Renal cortical epithelial cell (primary cell): ENCODE data around the gene NRL. TPM values are rescaled to one million over a fixed set of nuclear protein-coding genes. Genes with fewer than 3 reads are reported as not detected.
"Not testable (repeated sequence)": the region's sequence is repeated elsewhere in the genome, so short reads cannot be mapped to it uniquely, and the experiment has no call there.

ENCODE experiments used
- DNase-seq: peaks from one replicate; pipeline ENCODE4 v3.0.0-alpha.2; 2011; ENCODE audit warnings: low read depth
- total RNA-seq: library from RNA; depleted of rRNA; stranded (reverse); fragments of >200 nt; gene quantifications from 2 replicates; pipeline ENCODE4 v1.2.3, GENCODE V29; 2014

Gene NRL
- total RNA-seq, 1 donor from 2014 or later: 2.4 TPM

GRCh38 chr14:24052656-24053547, 61.8 kb downstream of the NRL start:
- no peak for DNase-seq

- peak; percentile 7 for DNase-seq
Measured at GRCh38 chr14:24051789-24052655, 62.7 kb downstream of the NRL start, which contains the start of gene CARMIL3. Gene CARMIL3 (plus strand): TSS chr14:24052009. CDS start chr14:24052154, 145 bp downstream.

- no peak for DNase-seq
Measured at GRCh38 chr14:24051176-24051788, 63.5 kb downstream of the NRL start.

- DNase-seq: not testable (repeated sequence)
Measured at GRCh38 chr14:24050753-24051152, 64.0 kb downstream of the NRL start.

- DNase-seq: not testable (repeated sequence)
Measured at GRCh38 chr14:24049002-24049401, 65.7 kb downstream of the NRL start.

- DNase-seq: no peak
Measured at GRCh38 chr14:24042746-24043145, 72.0 kb downstream of the NRL start.

- DNase-seq: no peak
Measured at GRCh38 chr14:24040692-24041091, 74.1 kb downstream of the NRL start.

GRCh38 chr14:24038686-24039085, 76.1 kb downstream of the NRL start:
- DNase-seq: no peak

- DNase-seq: no peak
Measured at GRCh38 chr14:24037658-24038037, 77.1 kb downstream of the NRL start.

- DNase-seq: not testable (repeated sequence)
Measured at GRCh38 chr14:24036963-24037657, 77.6 kb downstream of the NRL start.

- peak; percentile 45 for DNase-seq
Measured at GRCh38 chr14:24036169-24036962, 78.4 kb downstream of the NRL start.

- DNase-seq: not testable (repeated sequence)
Measured at GRCh38 chr14:24035769-24036168, 79.0 kb downstream of the NRL start.

GRCh38 chr14:24032727-24033418, 81.9 kb downstream of the NRL start:
- DNase-seq: peak; percentile 92

- DNase-seq: not testable (repeated sequence)
Measured at GRCh38 chr14:24031331-24031730, 83.4 kb downstream of the NRL start.

- not testable (repeated sequence) for DNase-seq
Measured at GRCh38 chr14:24029687-24030086, 85.1 kb downstream of the NRL start.

Other genes starting within 250 kb of the NRL start
- gene DHRS4, start 161.2 kb downstream of the NRL start, total RNA-seq: 31.3 and 34.6 TPM in 2 replicates
- 8.3 and 9.4 TPM in 2 replicates for gene DHRS4L2, start 126.0 kb downstream of the NRL start, total RNA-seq
- 0.10 TPM in 1 of 2 replicates, not detected in the other for gene CARMIL3, start 62.9 kb downstream of the NRL start, total RNA-seq
- gene CPNE6, start 43.4 kb downstream of the NRL start, total RNA-seq: not detected in 2 replicates
- 18.5 and 28.0 TPM in 2 replicates for gene PCK2, start 20.6 kb downstream of the NRL start, total RNA-seq
- gene DCAF11, start 172 bp downstream of the NRL start, total RNA-seq: 73.8 and 112 TPM in 2 replicates
- gene FITM1, start 15.7 kb upstream of the NRL start, total RNA-seq: 0.25 TPM in 1 of 2 replicates, not detected in the other
- 209 and 265 TPM in 2 replicates for gene PSME1, start 21.2 kb upstream of the NRL start, total RNA-seq
- 10.1 and 20.7 TPM in 2 replicates for gene EMC9, start 26.6 kb upstream of the NRL start, total RNA-seq
- gene PSME2, start 31.7 kb upstream of the NRL start, total RNA-seq: 69.3 and 258 TPM in 2 replicates
- gene RNF31, start 32.5 kb upstream of the NRL start, total RNA-seq: 52.1 and 52.6 TPM in 2 replicates
- gene IRF9, start 46.3 kb upstream of the NRL start, total RNA-seq: 78.3 and 87.7 TPM in 2 replicates
- gene REC8, start 57.1 kb upstream of the NRL start, total RNA-seq: 13.4 and 43.3 TPM in 2 replicates
- gene IPO4, start 73.9 kb upstream of the NRL start, total RNA-seq: 47.4 and 76.0 TPM in 2 replicates
- gene TM9SF1, start 80.5 kb upstream of the NRL start, total RNA-seq: 75.4 and 153 TPM in 2 replicates
- 0.05 TPM in 1 of 2 replicates, not detected in the other for gene TSSK4, start 90.7 kb upstream of the NRL start, total RNA-seq
- 38.4 and 65.1 TPM in 2 replicates for gene CHMP4A, start 98.5 kb upstream of the NRL start, total RNA-seq
- 10.0 and 10.2 TPM in 2 replicates for gene MDP1, start 101.1 kb upstream of the NRL start, total RNA-seq
- gene NEDD8, start 117.4 kb upstream of the NRL start, total RNA-seq: 146 and 185 TPM in 2 replicates
- 96.7 and 106 TPM in 2 replicates for gene GMPR2, start 118.0 kb upstream of the NRL start, total RNA-seq
- gene TINF2, start 127.7 kb upstream of the NRL start, total RNA-seq: 46.8 and 75.5 TPM in 2 replicates
- gene TGM1, start 148.2 kb upstream of the NRL start, total RNA-seq: 0.45 and 1.6 TPM in 2 replicates
- 25.2 and 29.7 TPM in 2 replicates for gene RABGGTA, start 156.6 kb upstream of the NRL start, total RNA-seq
- gene DHRS1, start 184.8 kb upstream of the NRL start, total RNA-seq: 18.3 and 29.9 TPM in 2 replicates
- 23.2 and 32.3 TPM in 2 replicates for gene NOP9, start 184.9 kb upstream of the NRL start, total RNA-seq
- gene CIDEB, start 193.0 kb upstream of the NRL start, total RNA-seq: 0.87 and 2.8 TPM in 2 replicates
- gene LTB4R2, start 195.2 kb upstream of the NRL start, total RNA-seq: 1.9 and 3.6 TPM in 2 replicates
- 0.17 and 1.3 TPM in 2 replicates for gene LTB4R, start 196.6 kb upstream of the NRL start, total RNA-seq
- 0.40 and 2.6 TPM in 2 replicates for gene ADCY4, start 220.1 kb upstream of the NRL start, total RNA-seq
- gene RIPK3, start 225.0 kb upstream of the NRL start, total RNA-seq: 1.8 and 9.7 TPM in 2 replicates